AG04450 (cell line): ENCODE results near the gene IL1B. TPM values are rescaled to one million over a fixed set of nuclear protein-coding genes. Genes with fewer than 3 reads are reported as not detected.

Experiments
- CTCF ChIA-PET: fragments of 300-600, 350-600 bp; formaldehyde crosslinking; extraction: SDS; loops from one replicate; lab custom pipeline; 2022; ENCODE audit warnings: antibody characterized with exemption, inconsistent platforms; lab: Charles Lee
- POLR2A ChIA-PET: fragments of 350-600 bp; formaldehyde crosslinking; extraction: SDS; loops from one replicate; lab custom pipeline; 2021; ENCODE audit warnings: antibody characterized with exemption, inconsistent platforms; lab: Yijun Ruan, JAX
- DNase-seq: peaks from one replicate; pipeline ENCODE4 v3.0.0-alpha.2; 2011; ENCODE audit warnings: low read depth, low spot score
- H3K27ac ChIP-seq: one replicate; pipeline ENCODE4 v1.5.1; 2012; ENCODE audit warnings: low read depth, low read length, control low read depth
- H3K27me3 ChIP-seq: one replicate; pipeline ENCODE4 v1.6.0; 2012; ENCODE audit warnings: low read length; ENCODE audit not compliant: control insufficient read depth, insufficient read depth
- H3K4me3 ChIP-seq: 2 replicates; pipeline ENCODE4 v1.5.1; 2011; ENCODE audit warnings: mild to moderate bottlenecking, low read depth, low read length, control low read depth
- H3K9me3 ChIP-seq: 2 replicates; pipeline ENCODE4 v1.5.1; 2012; ENCODE audit warnings: low read length; ENCODE audit not compliant: control insufficient read depth, insufficient read depth
- CTCF ChIP-seq: IDR thresholded peaks from 2 replicates; pipeline ENCODE4 v1.5.1; 2011; ENCODE audit warnings: low read depth, low read length, control low read depth, inconsistent platforms
- polyA plus RNA-seq: library from polyadenylated mRNA; depleted of rRNA; stranded (reverse); fragments of >200 nt; gene quantifications from 2 replicates; pipeline ENCODE4 v1.2.3, GENCODE V29; 2011

Gene IL1B
- polyA plus RNA-seq, 1 experiment: 2.3 TPM

- TF ChIP-seq CTCF: no peak
- no peak overlapping the region for H3K27ac ChIP-seq
- no peak overlapping the region for H3K4me3 ChIP-seq
- POLR2A ChIA-PET: no interaction called here
- no peaks in the 10 kb centered on the region for H3K27me3 ChIP-seq
- H3K9me3 ChIP-seq: peaks cover 8% of the 10 kb centered on the region
- CTCF ChIA-PET: no interaction called here
- DNase-seq: no peak
These were observed 41.7 kb downstream of the IL1B start for GRCh38 chr2:112794841-112795240.

- Histone ChIP-seq H3K27ac (peak overlapping the region; percentile 50), H3K9me3 (peaks cover 8% of the 10 kb centered on the region), H3K27me3 (no peaks in the 10 kb centered on the region), H3K4me3 (no peak overlapping the region)
- POLR2A ChIA-PET: no interaction called here
- no peak for TF ChIP-seq CTCF
- DNase-seq: peak; percentile 69
- CTCF ChIA-PET: interaction anchor here (1.5 kb wide), 1 partner anchor 147 kb away, joined by 5 read pairs; no protein-coding TSS in a partner anchor
These were observed 42.3 kb downstream of the IL1B start for GRCh38 chr2:112794131-112794733.

GRCh38 chr2:112793449-112793978 is 43.1 kb downstream of the IL1B start:
- peak overlapping the region; percentile 50 for H3K27ac ChIP-seq
- no peak overlapping the region for H3K4me3 ChIP-seq
- no peak for TF ChIP-seq CTCF
- no peaks in the 10 kb centered on the region for H3K27me3 ChIP-seq
- DNase-seq: no peak
- ChIA-PET POLR2A (no interaction called here), CTCF (interaction anchor here (1.5 kb wide), 1 partner anchor 148 kb away, joined by 5 read pairs; no protein-coding TSS in a partner anchor)
- peaks cover 8% of the 10 kb centered on the region for H3K9me3 ChIP-seq

GRCh38 chr2:112792419-112792818 is 44.2 kb downstream of the IL1B start:
- no peak for TF ChIP-seq CTCF
- POLR2A ChIA-PET: no interaction called here
- Histone ChIP-seq H3K27me3 (no peaks in the 10 kb centered on the region), H3K9me3 (peaks cover 3% of the 10 kb centered on the region; the same call in 1 of the 2 replicates), H3K27ac (no peak overlapping the region), H3K4me3 (no peak overlapping the region)
- DNase-seq: no peak
- CTCF ChIA-PET: interaction anchor here (1.5 kb wide), 1 partner anchor 149 kb away, joined by 5 read pairs; no protein-coding TSS in a partner anchor

GRCh38 chr2:112791693-112792230 is 44.8 kb downstream of the IL1B start:
- no peak for TF ChIP-seq CTCF
- Histone ChIP-seq H3K9me3 (peaks cover 3% of the 10 kb centered on the region; the same call in 1 of the 2 replicates), H3K4me3 (no peak overlapping the region), H3K27ac (no peak overlapping the region), H3K27me3 (no peaks in the 10 kb centered on the region)
- POLR2A ChIA-PET: no interaction called here
- no peak for DNase-seq
- CTCF ChIA-PET: interaction anchor here (0.6 kb wide), 1 partner anchor 67 kb away, joined by 9 read pairs; no protein-coding TSS in a partner anchor
